Lower leg skin (tissue), 4 donors: ENCODE data around the gene TUSC2. TPM values are rescaled to one million over a fixed set of nuclear protein-coding genes. Genes with fewer than 3 reads are reported as not detected.

ENCODE experiments used
- DNase-seq, 2 donors: peaks; one replicate each; pipeline ENCODE4 v3.0.0-alpha.2; 2019; ENCODE audit warnings: low spot score in 2 of 2
- H3K4me3 ChIP-seq: fragments of 200-600 bp; sonication (generic); 2 replicates; pipeline ENCODE4 v1.5.1; 2017; ENCODE audit warnings: mild to moderate bottlenecking, low read depth; ENCODE audit not compliant: poor library complexity, severe bottlenecking
- POLR2A ChIP-seq, 2 donors: fragments of 450-650 bp; IDR thresholded peaks; one replicate each; pipeline ENCODE4 v1.6.1; 2016 to 2017; ENCODE audit warnings: antibody characterized with exemption in 2 of 2, mild to moderate bottlenecking in 1 of 2, moderate library complexity in 1 of 2
- WGBS, 2 donors: methylation state at CpG; one replicate each; pipeline ENCODE4 v1.1.5; 2018; 5-methylcytosine and 5-hydroxymethylcytosine counted together
- intact Hi-C: fragments of 100-400 bp; cut with DNase I; formaldehyde crosslinking; loops from one replicate; pipeline ENCODE4 v1.15.0; 2023; ENCODE audit warnings: low total_unique reads
- total RNA-seq, 4 donors: library from RNA; depleted of rRNA; stranded (reverse); fragments of >200 nt; gene quantifications; one replicate each; pipeline ENCODE4 v1.1.0, GENCODE V29; 2016
- TF ChIP-seq, protein P1 (sequence below), 3 donors: fragments of 450-650 bp; IDR thresholded peaks; one replicate each; pipeline ENCODE4 v1.5.1; 2016; ENCODE audit warnings: antibody characterized with exemption in 3 of 3, mild to moderate bottlenecking in 3 of 3, moderate library complexity in 2 of 3

The TUSC2 gene
- total RNA-seq, 4 donors from 2014 or later = 13.1 to 24.2 (median 18.0) TPM

DNA sequence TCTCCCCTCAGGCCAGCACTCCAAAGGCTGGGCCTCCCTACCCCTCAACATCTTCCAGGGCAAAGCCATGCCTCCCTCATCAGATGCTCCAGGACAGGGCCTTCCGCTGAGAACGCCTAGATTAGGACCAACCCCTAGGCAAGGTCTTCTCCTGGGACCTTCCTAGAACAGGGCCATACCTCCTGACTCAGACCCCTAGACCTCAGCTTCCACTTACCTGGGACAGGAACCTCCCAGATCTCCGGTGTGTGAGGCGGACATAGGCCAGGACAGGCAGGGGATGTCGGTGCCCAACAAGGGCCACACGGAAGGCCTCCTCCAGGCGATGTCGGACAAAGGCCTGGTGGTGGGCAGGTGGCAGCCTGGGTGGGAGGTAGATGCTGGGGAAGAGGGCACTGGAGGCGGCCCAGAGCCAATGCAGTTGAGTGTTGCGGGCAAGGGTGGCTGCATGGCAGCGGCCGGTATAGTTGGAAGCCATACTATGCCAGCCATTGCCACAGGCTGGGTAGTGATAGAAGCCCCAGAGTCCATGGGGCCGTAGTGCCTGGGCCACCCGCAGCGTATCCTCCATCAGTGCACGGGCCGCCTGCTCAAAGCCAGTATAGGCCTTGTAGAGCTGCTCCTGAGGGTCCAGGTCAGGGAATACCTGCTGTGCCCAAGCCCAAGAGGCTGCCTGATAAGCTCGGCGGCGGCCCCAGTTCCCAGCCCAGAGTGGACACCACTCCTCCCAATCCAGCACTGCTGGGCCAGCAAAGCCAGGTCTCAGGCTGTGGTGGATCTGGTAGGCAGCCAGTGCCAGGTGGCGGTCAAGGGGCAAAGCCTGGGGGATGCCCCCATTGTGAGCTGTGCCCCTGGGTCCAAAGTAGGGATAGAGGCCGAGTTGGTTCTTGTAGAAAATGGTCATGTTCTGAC is 33.3 kb downstream of the TUSC2 start:
- DNase-seq = no peak
- H3K4me3 ChIP-seq = no peak overlapping the region
- no peak for TF ChIP-seq POLR2A (IDR thresholded peaks at IDR 0.05)
- TF ChIP-seq, protein P1, sequence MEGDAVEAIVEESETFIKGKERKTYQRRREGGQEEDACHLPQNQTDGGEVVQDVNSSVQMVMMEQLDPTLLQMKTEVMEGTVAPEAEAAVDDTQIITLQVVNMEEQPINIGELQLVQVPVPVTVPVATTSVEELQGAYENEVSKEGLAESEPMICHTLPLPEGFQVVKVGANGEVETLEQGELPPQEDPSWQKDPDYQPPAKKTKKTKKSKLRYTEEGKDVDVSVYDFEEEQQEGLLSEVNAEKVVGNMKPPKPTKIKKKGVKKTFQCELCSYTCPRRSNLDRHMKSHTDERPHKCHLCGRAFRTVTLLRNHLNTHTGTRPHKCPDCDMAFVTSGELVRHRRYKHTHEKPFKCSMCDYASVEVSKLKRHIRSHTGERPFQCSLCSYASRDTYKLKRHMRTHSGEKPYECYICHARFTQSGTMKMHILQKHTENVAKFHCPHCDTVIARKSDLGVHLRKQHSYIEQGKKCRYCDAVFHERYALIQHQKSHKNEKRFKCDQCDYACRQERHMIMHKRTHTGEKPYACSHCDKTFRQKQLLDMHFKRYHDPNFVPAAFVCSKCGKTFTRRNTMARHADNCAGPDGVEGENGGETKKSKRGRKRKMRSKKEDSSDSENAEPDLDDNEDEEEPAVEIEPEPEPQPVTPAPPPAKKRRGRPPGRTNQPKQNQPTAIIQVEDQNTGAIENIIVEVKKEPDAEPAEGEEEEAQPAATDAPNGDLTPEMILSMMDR (IDR thresholded peaks at IDR 0.05) = no peak
- intact Hi-C loops = no loop called here
- 92% methylated on average over 11 to 18 of the region's 22 CpGs for WGBS, 2 donors

DNA sequence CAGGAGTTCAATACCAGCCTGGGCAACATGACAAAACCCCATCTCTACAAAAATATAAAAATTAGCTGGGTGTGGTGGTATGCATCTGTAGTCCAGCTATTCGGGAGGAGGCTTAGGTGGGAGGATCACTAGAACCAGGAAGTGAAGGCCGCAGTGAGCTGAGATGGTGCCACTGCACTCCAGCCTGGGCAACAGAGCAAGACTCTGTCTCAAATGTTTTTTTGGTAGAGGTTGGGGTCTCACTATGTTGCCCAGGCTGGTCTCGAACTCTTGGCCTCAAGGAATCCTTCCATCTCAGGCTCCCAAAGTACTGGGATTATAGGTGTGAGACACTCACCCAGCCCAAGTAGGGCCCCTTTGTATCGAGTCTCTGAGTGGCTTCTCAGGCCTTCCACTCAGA is 33.9 kb downstream of the TUSC2 start:
- TF ChIP-seq, protein P1 (IDR thresholded peaks at IDR 0.05) = no peak
- TF ChIP-seq POLR2A (IDR thresholded peaks at IDR 0.05) = no peak
- no peak for DNase-seq
- intact Hi-C loops = no loop called here
- WGBS, 2 donors = 83 to 89% methylated on average over 4 of the region's 4 CpGs
- H3K4me3 ChIP-seq = no peak overlapping the region

DNA sequence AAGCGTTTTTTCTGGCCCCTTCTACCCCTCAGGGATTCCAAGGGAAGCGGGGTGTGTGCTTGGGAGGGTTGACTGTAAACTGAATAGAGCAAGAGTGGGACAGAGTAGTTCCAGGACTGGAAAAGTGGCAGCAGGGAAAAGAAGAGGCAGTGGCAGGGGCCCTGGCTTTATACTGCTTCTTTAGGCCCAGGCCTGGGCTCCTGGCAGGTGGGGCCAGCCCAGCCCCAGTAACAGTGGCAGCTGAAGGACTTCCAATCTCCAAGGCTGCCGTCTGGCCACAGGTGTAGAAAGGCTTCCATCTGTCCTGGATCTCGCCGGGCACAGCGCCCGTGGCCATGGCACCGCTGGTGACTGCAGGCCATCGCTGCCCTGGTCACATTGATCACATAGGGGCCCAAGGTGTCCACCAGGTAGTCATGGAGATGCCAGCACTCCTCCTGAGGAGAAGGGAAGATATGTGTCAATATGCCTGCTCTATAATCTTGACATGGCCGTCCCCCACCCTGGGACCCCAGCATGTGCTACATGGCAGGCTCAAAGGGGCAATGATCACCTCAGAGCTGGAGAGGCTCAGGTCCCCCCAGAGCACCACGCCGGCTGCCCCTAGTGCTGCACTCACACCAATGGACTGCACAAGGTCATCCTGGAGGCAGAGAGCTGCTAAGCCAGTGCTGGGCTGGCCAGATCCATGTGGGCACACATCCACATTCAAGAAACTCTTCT is 34.8 kb downstream of the TUSC2 start:
- intact Hi-C loops = no loop called here
- no peak for TF ChIP-seq POLR2A (IDR thresholded peaks at IDR 0.05)
- TF ChIP-seq, protein P1 (IDR thresholded peaks at IDR 0.05) = no peak
- no peak overlapping the region for H3K4me3 ChIP-seq
- DNase-seq = peak in 1 of 2 donors; percentile 88
- 73 to 78% methylated on average over 10 to 12 of the region's 12 CpGs for WGBS, 2 donors

DNA sequence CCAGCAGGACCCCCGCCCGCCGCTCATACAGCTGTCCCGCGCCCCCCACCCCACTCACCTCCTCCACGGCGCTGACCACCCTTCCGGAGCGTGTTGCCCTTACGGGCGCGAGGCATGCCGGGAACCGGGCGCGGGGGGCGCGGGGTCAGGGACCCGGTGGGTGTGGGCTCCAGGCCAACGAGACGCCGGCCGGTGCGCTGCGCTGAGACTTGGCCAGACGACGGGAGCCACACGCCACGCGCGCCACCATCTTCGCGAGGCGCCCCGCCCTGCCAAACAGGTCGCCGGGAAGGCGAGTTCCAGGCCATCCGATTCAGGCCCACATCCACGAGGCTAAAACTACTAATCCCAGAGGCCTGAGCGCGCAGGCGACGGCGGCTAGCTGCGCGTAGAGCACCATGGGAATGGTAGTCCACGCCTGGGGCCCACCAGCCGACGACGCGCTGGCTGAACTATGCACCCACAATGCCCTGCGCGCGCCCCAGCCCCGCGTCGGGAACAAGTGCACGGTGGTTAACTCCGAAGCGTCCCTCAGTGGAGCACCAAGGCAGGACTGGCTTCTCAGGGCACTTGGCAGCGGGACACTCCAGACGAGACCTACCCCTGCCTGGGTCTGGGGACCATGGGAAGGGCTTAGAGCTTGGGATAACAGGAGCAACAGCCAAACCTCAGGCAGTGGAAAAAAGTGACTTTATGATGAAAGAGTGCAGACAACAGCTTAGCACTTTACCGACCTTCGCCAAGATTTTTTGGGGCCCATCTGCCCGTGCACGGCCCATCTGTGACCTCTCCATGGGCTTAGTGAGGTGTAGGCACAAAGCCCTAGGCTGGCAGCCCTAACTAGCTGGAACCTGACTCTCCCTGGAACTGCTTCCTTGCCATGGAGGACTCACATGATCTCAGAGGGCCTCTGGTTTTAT is 35.6 kb downstream of the TUSC2 start, which contains the start of gene IFRD2:
IFRD2 (minus strand) TSS at position 271 of the 920 bp plus-strand sequence; CDS start at position 116, 155 bp downstream.
- intact Hi-C loops = no loop called here

More for the DNA sequence above, 35.6 kb downstream of the TUSC2 start, which contains the start of gene IFRD2:
- WGBS, 2 donors = 2 to 3% methylated on average over 6 to 63 of the region's 67 CpGs
- peak within 1 kb of the TSS; percentile 82 for H3K4me3 ChIP-seq
- peak; percentile 96 to 99 for DNase-seq
- TF ChIP-seq POLR2A (IDR thresholded peaks at IDR 0.05) = no peak
- TF ChIP-seq, protein P1 (IDR thresholded peaks at IDR 0.05) = no peak
